Testis (tissue), 3 donors: Measurements from ENCODE around the gene HEXIM1. TPM values are rescaled to one million over a fixed set of nuclear protein-coding genes. Genes with fewer than 3 reads are reported as not detected.
A peak's percentile ranks its signal among the peaks of the same experiment; 100 is the strongest.

Experiments used
- DNase-seq: peaks from one replicate; pipeline ENCODE4 v3.0.0-alpha.2; 2019
- H3K27ac ChIP-seq, 2 donors: fragments of 200-600 bp; sonication (generic); one replicate each; pipeline ENCODE4 v1.5.1; 2019
- H3K27me3 ChIP-seq: fragments of 200-600 bp; sonication (generic); one replicate; pipeline ENCODE4 v1.5.1; 2019
- H3K36me3 ChIP-seq: fragments of 200-600 bp; sonication (generic); one replicate; pipeline ENCODE4 v1.5.1; 2017; ENCODE audit warnings: low read depth; ENCODE audit errors: missing control alignments
- H3K4me1 ChIP-seq: fragments of 200-600 bp; sonication (generic); one replicate; pipeline ENCODE4 v1.5.1; 2019
- H3K4me3 ChIP-seq, 2 donors: fragments of 200-600 bp; sonication (generic); one replicate each; pipeline ENCODE4 v1.5.1; 2017 to 2019
- H3K9me3 ChIP-seq: fragments of 200-600 bp; sonication (generic); one replicate; pipeline ENCODE4 v1.5.1; 2017
- POLR2A ChIP-seq: fragments of 450-650 bp; IDR thresholded peaks from one replicate; pipeline ENCODE4 v1.6.1; 2017; ENCODE audit warnings: antibody characterized with exemption, mild to moderate bottlenecking, moderate library complexity
- WGBS, 2 donors: methylation state at CpG; one replicate each; pipeline ENCODE4 v1.1.5; 2018; 5-methylcytosine and 5-hydroxymethylcytosine counted together
- intact Hi-C: fragments of 100-400 bp; cut with DNase I; formaldehyde crosslinking; loops from one replicate; pipeline ENCODE4 v1.15.1; 2023; ENCODE audit warnings: low total_unique reads
- polyA plus RNA-seq: library from polyadenylated mRNA; stranded (reverse); fragments of 350-450 nt; fragmentation: Illumina TruSeq; extraction: RNeasy Lipid Tissue Mini Kit (QIAGEN cat#74804); gene quantifications from one replicate; pipeline ENCODE4 v1.2.3, GENCODE V29; 2014; ENCODE audit warnings: low read depth, low replicate concordance; ENCODE audit not compliant: insufficient read depth
- total RNA-seq, 2 donors: library from RNA; depleted of rRNA; stranded (reverse); fragments of >200 nt; gene quantifications; one replicate each; pipeline ENCODE4 v1.2.3, GENCODE V29; 2016
- TF ChIP-seq, protein P1 (sequence below), 3 experiments: fragments of 450-650 bp in 2 of 3; fragments of 200-600 bp in 1 of 3; sonication (generic) in 1 of 3; IDR thresholded peaks; one replicate each; pipeline ENCODE4 v1.5.1; 2016 to 2019; ENCODE audit warnings: antibody characterized with exemption in 3 of 3, mild to moderate bottlenecking in 2 of 3, moderate library complexity in 1 of 3

Gene HEXIM1
- total and polyA plus RNA-seq, 3 donors from 2014 or later, result 38.8 to 68.8 (median 51.8) TPM

DNA sequence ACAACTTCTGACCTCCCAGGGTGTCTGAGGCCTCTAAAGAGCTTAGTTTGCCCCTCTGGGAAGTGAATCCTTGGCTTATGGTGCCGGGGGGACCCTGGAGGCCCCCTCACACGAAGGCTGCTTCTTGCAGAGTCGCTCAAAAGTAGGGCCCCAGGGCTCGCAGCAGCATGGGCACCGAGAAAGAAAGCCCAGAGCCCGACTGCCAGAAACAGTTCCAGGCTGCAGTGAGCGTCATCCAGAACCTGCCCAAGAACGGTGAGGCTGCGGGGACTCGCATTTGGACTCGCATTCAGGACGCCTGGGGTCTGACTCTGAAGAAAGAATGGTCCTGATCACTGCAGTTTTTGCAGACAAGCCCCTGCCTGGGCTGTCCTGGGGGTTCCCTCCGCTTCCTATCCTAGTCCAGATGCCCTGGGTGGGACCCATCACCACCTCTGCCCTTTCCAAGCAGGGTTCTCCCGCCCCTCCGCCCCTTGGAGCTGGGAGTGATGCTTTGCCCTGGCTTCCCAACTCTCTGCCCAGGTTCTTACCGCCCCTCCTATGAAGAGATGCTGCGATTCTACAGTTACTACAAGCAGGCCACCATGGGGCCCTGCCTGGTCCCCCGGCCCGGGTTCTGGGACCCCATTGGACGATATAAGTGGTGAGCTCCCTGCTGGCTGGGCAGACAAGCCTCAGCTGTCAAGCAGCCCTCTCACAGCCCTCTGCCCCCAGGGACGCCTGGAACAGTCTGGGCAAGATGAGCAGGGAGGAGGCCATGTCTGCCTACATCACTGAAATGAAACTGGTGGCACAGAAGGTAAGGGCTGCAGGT, 12.1 kb upstream of the HEXIM1 start:
- TF ChIP-seq, protein P1, sequence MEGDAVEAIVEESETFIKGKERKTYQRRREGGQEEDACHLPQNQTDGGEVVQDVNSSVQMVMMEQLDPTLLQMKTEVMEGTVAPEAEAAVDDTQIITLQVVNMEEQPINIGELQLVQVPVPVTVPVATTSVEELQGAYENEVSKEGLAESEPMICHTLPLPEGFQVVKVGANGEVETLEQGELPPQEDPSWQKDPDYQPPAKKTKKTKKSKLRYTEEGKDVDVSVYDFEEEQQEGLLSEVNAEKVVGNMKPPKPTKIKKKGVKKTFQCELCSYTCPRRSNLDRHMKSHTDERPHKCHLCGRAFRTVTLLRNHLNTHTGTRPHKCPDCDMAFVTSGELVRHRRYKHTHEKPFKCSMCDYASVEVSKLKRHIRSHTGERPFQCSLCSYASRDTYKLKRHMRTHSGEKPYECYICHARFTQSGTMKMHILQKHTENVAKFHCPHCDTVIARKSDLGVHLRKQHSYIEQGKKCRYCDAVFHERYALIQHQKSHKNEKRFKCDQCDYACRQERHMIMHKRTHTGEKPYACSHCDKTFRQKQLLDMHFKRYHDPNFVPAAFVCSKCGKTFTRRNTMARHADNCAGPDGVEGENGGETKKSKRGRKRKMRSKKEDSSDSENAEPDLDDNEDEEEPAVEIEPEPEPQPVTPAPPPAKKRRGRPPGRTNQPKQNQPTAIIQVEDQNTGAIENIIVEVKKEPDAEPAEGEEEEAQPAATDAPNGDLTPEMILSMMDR (IDR thresholded peaks at IDR 0.05), result no peak
- TF ChIP-seq POLR2A, result no peak
- peaks cover 13% of the 10 kb centered on the region for H3K4me1 ChIP-seq
- intact Hi-C loops, result no loop called here
- no peaks in the 10 kb centered on the region for H3K36me3 ChIP-seq
- DNase-seq, result peak; percentile 29
- H3K9me3 ChIP-seq, result no peaks in the 10 kb centered on the region
- H3K27me3 ChIP-seq, result no peaks in the 10 kb centered on the region
- WGBS, 2 donors, result 31 to 57% methylated on average over 18 to 21 of the region's 21 CpGs
- H3K27ac ChIP-seq, result peak overlapping the region; percentile 14 to 57
- H3K4me3 ChIP-seq, result peak overlapping the region; percentile 44 to 61

DNA sequence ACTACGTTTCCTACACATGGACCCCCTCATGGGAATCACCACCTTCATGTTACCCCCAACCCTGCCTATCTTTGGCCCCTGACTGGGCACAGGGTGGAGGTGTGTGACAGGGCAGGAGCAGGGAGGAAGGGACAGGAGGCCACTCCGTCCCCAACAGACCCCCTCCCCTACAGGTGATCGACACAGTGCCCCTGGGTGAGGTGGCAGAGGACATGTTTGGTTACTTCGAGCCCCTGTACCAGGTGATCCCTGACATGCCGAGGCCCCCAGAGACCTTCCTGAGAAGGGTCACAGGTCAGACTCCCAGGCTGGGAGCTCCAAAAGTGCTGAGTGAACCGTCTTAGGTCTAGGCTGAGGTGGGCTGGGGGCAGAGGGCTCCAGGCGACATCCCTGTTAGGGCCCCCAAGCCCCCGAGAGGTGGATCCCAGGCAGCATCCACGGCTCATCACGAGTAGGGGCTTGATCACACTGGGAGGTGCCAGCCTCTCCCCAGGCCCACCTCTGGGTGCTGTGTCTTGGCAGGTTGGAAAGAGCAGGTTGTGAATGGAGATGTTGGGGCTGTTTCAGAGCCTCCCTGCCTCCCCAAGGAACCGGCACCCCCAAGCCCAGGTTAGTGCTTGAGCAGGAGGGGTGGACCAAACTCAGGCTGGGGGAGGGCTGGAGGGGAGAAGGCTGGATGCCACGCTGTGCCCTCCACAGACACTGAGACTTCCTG, 11.3 kb upstream of the HEXIM1 start:
- H3K27me3 ChIP-seq, result no peaks in the 10 kb centered on the region
- no peak overlapping the region for H3K27ac ChIP-seq
- H3K9me3 ChIP-seq, result no peaks in the 10 kb centered on the region
- no peak for DNase-seq
- whole genome bisulfite sequencing, 2 donors, result 63 to 89% methylated on average over 4 to 12 of the region's 12 CpGs
- no peak overlapping the region for H3K4me3 ChIP-seq
- peaks cover 7% of the 10 kb centered on the region for H3K4me1 ChIP-seq
- H3K36me3 ChIP-seq, result no peaks in the 10 kb centered on the region
- no peak for TF ChIP-seq POLR2A
- TF ChIP-seq, protein P1 (IDR thresholded peaks at IDR 0.05), result no peak
- intact Hi-C loops, result no loop called here

DNA sequence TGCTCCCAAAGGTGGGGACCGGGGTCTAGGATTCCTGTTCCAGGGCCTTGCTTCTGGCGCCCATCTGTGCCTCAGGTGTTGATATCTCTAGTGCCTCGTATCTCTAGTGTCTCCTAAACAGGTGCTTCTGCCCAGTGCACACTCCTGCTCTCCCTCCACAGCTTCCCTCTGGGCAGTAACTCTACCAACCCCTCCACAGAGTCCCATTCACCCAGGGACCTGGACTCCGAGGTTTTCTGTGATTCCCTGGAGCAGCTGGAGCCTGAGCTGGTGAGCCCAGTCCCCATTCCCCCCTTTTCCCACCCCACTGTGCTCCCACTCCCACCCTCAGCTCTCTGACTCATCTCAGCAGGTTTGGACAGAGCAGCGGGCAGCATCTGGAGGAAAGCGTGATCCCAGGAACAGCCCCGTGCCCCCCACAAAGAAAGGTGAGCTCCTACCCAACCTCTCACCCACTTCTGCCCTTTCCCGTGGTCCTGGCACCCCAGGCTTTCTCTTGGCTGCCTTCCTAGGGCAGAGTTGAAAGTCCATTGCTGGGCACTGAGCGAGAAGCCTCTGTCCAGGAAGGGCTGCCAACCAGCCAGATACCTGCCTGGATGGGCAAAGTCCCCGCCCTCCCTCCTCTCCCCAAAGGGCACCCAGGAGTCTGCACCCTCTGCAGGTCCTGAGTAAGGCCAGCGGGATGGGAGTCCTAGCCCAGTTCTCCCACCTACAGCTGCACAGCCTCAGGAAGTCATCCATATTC, 10.5 kb upstream of the HEXIM1 start:
- TF ChIP-seq, protein P1 (IDR thresholded peaks at IDR 0.05), result no peak
- no peak for TF ChIP-seq POLR2A
- no peak for DNase-seq
- Histone ChIP-seq H3K4me1 (peaks cover 7% of the 10 kb centered on the region), H3K36me3 (no peaks in the 10 kb centered on the region), H3K27ac (no peak overlapping the region), H3K27me3 (no peaks in the 10 kb centered on the region), H3K4me3 (no peak overlapping the region), H3K9me3 (no peaks in the 10 kb centered on the region)
- WGBS, 2 donors, result 90 to 91% methylated on average over 8 to 11 of the region's 11 CpGs
- intact Hi-C loops, result no loop called here

DNA sequence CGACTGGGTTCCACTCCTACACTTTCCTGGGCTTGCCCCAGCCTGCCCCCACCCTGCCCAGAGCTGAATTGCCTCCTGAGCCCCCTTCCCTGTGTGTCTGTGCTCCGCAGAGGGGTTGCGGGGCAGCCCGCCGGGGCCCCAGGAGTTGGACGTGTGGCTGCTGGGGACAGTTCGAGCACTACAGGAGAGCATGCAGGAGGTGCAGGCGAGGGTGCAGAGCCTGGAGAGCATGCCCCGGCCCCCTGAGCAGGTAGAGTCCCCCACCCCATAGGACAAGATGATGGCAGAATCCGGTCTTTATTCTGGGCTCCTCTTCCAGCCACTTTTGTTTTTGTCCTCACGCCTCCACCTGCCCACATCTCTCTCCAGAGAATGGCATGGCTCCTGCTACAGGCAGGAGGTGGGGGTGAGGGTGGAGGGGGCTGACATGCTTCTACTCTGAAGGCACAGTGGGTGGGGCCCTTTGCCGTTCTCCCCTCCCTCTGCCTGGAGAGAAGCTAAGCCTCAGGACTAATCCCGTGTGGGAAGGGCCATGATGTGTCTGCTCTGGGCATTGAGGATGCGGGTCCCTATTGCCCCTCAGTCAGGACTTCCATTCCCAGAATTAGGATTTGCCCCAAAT, 9.3 kb upstream of the HEXIM1 start:
- no peak for DNase-seq
- Histone ChIP-seq H3K27ac (no peak overlapping the region), H3K9me3 (no peaks in the 10 kb centered on the region), H3K4me1 (peaks cover 15% of the 10 kb centered on the region), H3K4me3 (no peak overlapping the region), H3K36me3 (no peaks in the 10 kb centered on the region), H3K27me3 (no peaks in the 10 kb centered on the region)
- intact Hi-C loops, result no loop called here
- WGBS, 2 donors, result 84 to 88% methylated on average over 14 of the region's 14 CpGs
- TF ChIP-seq, protein P1 (IDR thresholded peaks at IDR 0.05), result no peak
- TF ChIP-seq POLR2A, result no peak
